ENCODE data around the gene PTGIR.

Gene PTGIR

GRCh38 chr19:46648961-46649960, 24.4 kb upstream of the PTGIR start:
- no peak for DNase-seq (ENCODE audit: low read depth)
- TF ChIP-seq, protein P1, sequence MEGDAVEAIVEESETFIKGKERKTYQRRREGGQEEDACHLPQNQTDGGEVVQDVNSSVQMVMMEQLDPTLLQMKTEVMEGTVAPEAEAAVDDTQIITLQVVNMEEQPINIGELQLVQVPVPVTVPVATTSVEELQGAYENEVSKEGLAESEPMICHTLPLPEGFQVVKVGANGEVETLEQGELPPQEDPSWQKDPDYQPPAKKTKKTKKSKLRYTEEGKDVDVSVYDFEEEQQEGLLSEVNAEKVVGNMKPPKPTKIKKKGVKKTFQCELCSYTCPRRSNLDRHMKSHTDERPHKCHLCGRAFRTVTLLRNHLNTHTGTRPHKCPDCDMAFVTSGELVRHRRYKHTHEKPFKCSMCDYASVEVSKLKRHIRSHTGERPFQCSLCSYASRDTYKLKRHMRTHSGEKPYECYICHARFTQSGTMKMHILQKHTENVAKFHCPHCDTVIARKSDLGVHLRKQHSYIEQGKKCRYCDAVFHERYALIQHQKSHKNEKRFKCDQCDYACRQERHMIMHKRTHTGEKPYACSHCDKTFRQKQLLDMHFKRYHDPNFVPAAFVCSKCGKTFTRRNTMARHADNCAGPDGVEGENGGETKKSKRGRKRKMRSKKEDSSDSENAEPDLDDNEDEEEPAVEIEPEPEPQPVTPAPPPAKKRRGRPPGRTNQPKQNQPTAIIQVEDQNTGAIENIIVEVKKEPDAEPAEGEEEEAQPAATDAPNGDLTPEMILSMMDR (IDR thresholded peaks at IDR 0.05; ENCODE audit: insufficient read depth, low read depth, low read length, missing control alignments), result no peak
- no peak overlapping the region for H3K4me3 ChIP-seq (ENCODE audit: low read depth, low read length)

GRCh38 chr19:46648060-46648960, 23.4 kb upstream of the PTGIR start:
- TF ChIP-seq, protein P1 (IDR thresholded peaks at IDR 0.05; ENCODE audit: insufficient read depth, low read depth, low read length, missing control alignments), result no peak
- no peak for DNase-seq (ENCODE audit: low read depth)
- no peak overlapping the region for H3K4me3 ChIP-seq (ENCODE audit: low read depth, low read length)

- H3K4me3 ChIP-seq (ENCODE audit: low read depth, low read length), result no peak overlapping the region
- DNase-seq (ENCODE audit: low read depth), result no peak
- TF ChIP-seq, protein P1 (IDR thresholded peaks at IDR 0.05; ENCODE audit: insufficient read depth, low read depth, low read length, missing control alignments), result no peak
Observed at GRCh38 chr19:46646402-46646801, 21.5 kb upstream of the PTGIR start.

DNA sequence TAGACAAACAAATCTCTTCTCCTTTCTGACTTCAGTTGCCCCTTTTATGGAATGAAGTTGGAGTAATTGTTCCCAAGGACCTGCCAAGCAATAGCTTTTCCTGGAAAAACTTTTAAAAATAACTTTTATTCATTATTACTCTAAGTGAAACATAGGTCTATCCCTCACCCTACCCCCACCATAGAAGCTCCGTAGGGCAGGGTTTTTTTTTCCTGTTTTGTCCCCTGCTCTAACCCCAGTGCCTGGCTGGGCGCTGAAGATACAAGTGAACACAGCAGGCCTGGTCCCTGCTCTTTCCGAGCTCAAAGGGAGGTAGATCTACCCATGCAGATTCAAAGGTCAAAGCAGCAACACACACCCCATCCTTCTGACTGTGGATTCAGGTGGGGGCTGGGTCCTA, 19.8 kb upstream of the PTGIR start:
- H3K4me3 ChIP-seq (ENCODE audit: low read depth, low read length), result no peak overlapping the region
- DNase-seq (ENCODE audit: low read depth), result no peak
- TF ChIP-seq, protein P1 (IDR thresholded peaks at IDR 0.05; ENCODE audit: insufficient read depth, low read depth, low read length, missing control alignments), result no peak

- TF ChIP-seq, protein P1 (IDR thresholded peaks at IDR 0.05; ENCODE audit: insufficient read depth, low read depth, low read length, missing control alignments), result no peak
- H3K4me3 ChIP-seq (ENCODE audit: low read depth, low read length), result no peak overlapping the region
- no peak for DNase-seq (ENCODE audit: low read depth)
Observed at GRCh38 chr19:46640656-46641055, 15.8 kb upstream of the PTGIR start.

GRCh38 chr19:46639358-46640182, 14.7 kb upstream of the PTGIR start:
- TF ChIP-seq, protein P1 (IDR thresholded peaks at IDR 0.05; ENCODE audit: insufficient read depth, low read depth, low read length, missing control alignments), result no peak
- H3K4me3 ChIP-seq (ENCODE audit: low read depth, low read length), result peak overlapping the region; percentile 32
- DNase-seq (ENCODE audit: low read depth), result peak; percentile 41

Data from GM12865 (cell line).